CD4-positive, CD25-positive, alpha-beta regulatory T cell (primary cell): ENCODE results near the gene FAM81B. TPM values are rescaled to one million over a fixed set of nuclear protein-coding genes. Genes with fewer than 3 reads are reported as not detected.
"Not testable (repeated sequence)": the region's sequence is repeated elsewhere in the genome, so short reads cannot be mapped to it uniquely, and the experiment has no call there.

Experiments
- ATAC-seq, 2 donors: fragments of 150-1000 bp; cut with Tn5 transposase; one replicate each; pipeline ENCODE4 v1.10.0; 2021; ENCODE audit warnings: low read depth in 2 of 2, moderate number of reproducible peaks in 2 of 2, moderate library complexity in 1 of 2
- DNase-seq, 3 donors: peaks; one replicate each; pipeline versions ENCODE4 v3.0.0 to v3.0.0-alpha.2; 2012 to 2022; ENCODE audit warnings: mixed read lengths in 1 of 3
- H3K27ac ChIP-seq: one replicate; pipeline ENCODE4 v1.7.0; 2013; ENCODE audit warnings: mild to moderate bottlenecking, low read length; ENCODE audit not compliant: insufficient read depth, poor library complexity, severe bottlenecking
- H3K27me3 ChIP-seq: one replicate; pipeline ENCODE4 v1.7.0; 2013; ENCODE audit warnings: low read length; ENCODE audit not compliant: control insufficient read depth, insufficient read depth
- H3K36me3 ChIP-seq: one replicate; pipeline ENCODE4 v1.7.0; 2013; ENCODE audit warnings: mild to moderate bottlenecking, low read length, moderate library complexity; ENCODE audit not compliant: control insufficient read depth, insufficient read depth
- H3K4me1 ChIP-seq: 2 replicates; pipeline ENCODE4 v1.7.0; 2013; ENCODE audit warnings: mild to moderate bottlenecking, low read length; ENCODE audit not compliant: insufficient read depth, control insufficient read depth, poor library complexity, severe bottlenecking
- H3K4me3 ChIP-seq: one replicate; pipeline ENCODE4 v1.7.0; 2013; ENCODE audit warnings: low read depth, mild to moderate bottlenecking, low read length, moderate library complexity
- H3K9me3 ChIP-seq, 2 experiments: 1 replicate in 1 of 2; 2 replicates in 1 of 2; pipeline ENCODE4 v1.7.0; 2013; ENCODE audit warnings: low read length in 2 of 2, mild to moderate bottlenecking in 1 of 2, moderate library complexity in 1 of 2; ENCODE audit not compliant: control insufficient read depth in 2 of 2
- H3K27ac Mint-ChIP-seq, 3 donors: one replicate each; pipeline ENCODE4 v1.8.0; 2020 to 2022; ENCODE audit warnings: mild to moderate bottlenecking in 3 of 3, mixed read lengths in 3 of 3, moderate library complexity in 2 of 3
- H3K27me3 Mint-ChIP-seq: one replicate; pipeline ENCODE4 v1.8.0; 2022; ENCODE audit warnings: mild to moderate bottlenecking, mixed read lengths
- H3K36me3 Mint-ChIP-seq: one replicate; pipeline ENCODE4 v1.8.0; 2020; ENCODE audit warnings: mixed read lengths
- H3K4me1 Mint-ChIP-seq, 4 donors: one replicate each; pipeline ENCODE4 v1.8.0; 2020 to 2022; ENCODE audit warnings: mixed read lengths in 4 of 4, mild to moderate bottlenecking in 1 of 4
- H3K4me3 Mint-ChIP-seq, 4 donors: one replicate each; pipeline ENCODE4 v1.8.0; 2020 to 2022; ENCODE audit warnings: mild to moderate bottlenecking in 4 of 4, mixed read lengths in 4 of 4, moderate library complexity in 3 of 4
- H3K9me3 Mint-ChIP-seq, 7 donors: one replicate each; pipeline ENCODE4 v1.8.0; 2020 to 2022; ENCODE audit warnings: mixed read lengths in 7 of 7, mild to moderate bottlenecking in 3 of 7, moderate library complexity in 2 of 7
- polyA plus RNA-seq, 4 donors: library from polyadenylated mRNA; unstranded; fragments of 300-500 nt; fragmentation: Illumina TruSeq; gene quantifications; one replicate each; pipeline ENCODE4 v1.2.3, GENCODE V29; 2021
- total RNA-seq: library from RNA; stranded (reverse); gene quantifications from one replicate; pipeline ENCODE4 v1.2.3, GENCODE V29; 2022

The FAM81B gene
- total and polyA plus RNA-seq, 5 donors from 2014 or later: 0.94 TPM; not detected in 4

- ATAC-seq: not testable (repeated sequence)
These were observed 30.5 kb upstream of the FAM81B start for GRCh38 chr5:95360667-95361066.

GRCh38 chr5:95365302-95366095 is 25.7 kb upstream of the FAM81B start:
- ATAC-seq: no peak
- Mint-ChIP-seq H3K27ac (no peak overlapping the region), H3K36me3 (no peaks in the 10 kb centered on the region), H3K4me1 (no peaks in the 10 kb centered on the region), H3K9me3 (peaks cover 0 to 17% (median 4%) of the 10 kb centered on the region in 7 donors), H3K27me3 (peaks cover 6% of the 10 kb centered on the region), H3K4me3 (no peak overlapping the region)
- Histone ChIP-seq H3K27me3 (no peaks in the 10 kb centered on the region), H3K9me3 (no peaks in the 10 kb centered on the region), H3K4me1 (no peaks in the 10 kb centered on the region), H3K36me3 (no peaks in the 10 kb centered on the region), H3K4me3 (no peak overlapping the region), H3K27ac (no peak overlapping the region)
- DNase-seq: no peak

More at GRCh38 chr5:95360667-95361066, 30.5 kb upstream of the FAM81B start:
- H3K27ac ChIP-seq, H3K4me1 Mint-ChIP-seq, H3K9me3 ChIP-seq, H3K4me3 Mint-ChIP-seq, H3K27ac Mint-ChIP-seq, H3K4me3 ChIP-seq, H3K36me3 Mint-ChIP-seq, DNase-seq, H3K4me1 ChIP-seq, H3K36me3 ChIP-seq, H3K27me3 ChIP-seq: not testable (repeated sequence)
- Mint-ChIP-seq H3K27me3 (peaks cover 20% of the 10 kb centered on the region), H3K9me3 (peaks cover 0 to 17% (median 6%) of the 10 kb centered on the region in 7 donors)

GRCh38 chr5:95369782-95370181 is 21.4 kb upstream of the FAM81B start:
- H3K27ac Mint-ChIP-seq: no peak overlapping the region
- ATAC-seq (no peak), DNase-seq (no peak)
- Histone ChIP-seq H3K9me3 (no peaks in the 10 kb centered on the region), H3K4me3 (no peak overlapping the region), H3K27ac (no peak overlapping the region), H3K27me3 (no peaks in the 10 kb centered on the region), H3K4me1 (no peaks in the 10 kb centered on the region), H3K36me3 (no peaks in the 10 kb centered on the region)
- no peak overlapping the region for H3K4me3 Mint-ChIP-seq
- no peaks in the 10 kb centered on the region for H3K4me1 Mint-ChIP-seq
- peaks cover 0 to 6% (median 0%) of the 10 kb centered on the region in 7 donors for H3K9me3 Mint-ChIP-seq
- H3K36me3 Mint-ChIP-seq: no peaks in the 10 kb centered on the region
- peaks cover 4% of the 10 kb centered on the region for H3K27me3 Mint-ChIP-seq

- Histone ChIP-seq H3K27me3 (no peaks in the 10 kb centered on the region), H3K27ac (no peak overlapping the region), H3K36me3 (no peaks in the 10 kb centered on the region), H3K4me1 (no peaks in the 10 kb centered on the region), H3K9me3 (no peaks in the 10 kb centered on the region), H3K4me3 (no peak overlapping the region)
- no peaks in the 10 kb centered on the region for H3K4me1 Mint-ChIP-seq
- peaks cover 9% of the 10 kb centered on the region for H3K27me3 Mint-ChIP-seq
- no peak overlapping the region for H3K27ac Mint-ChIP-seq
- ATAC-seq (no peak), DNase-seq (no peak)
- H3K9me3 Mint-ChIP-seq: no peaks in the 10 kb centered on the region
- H3K4me3 Mint-ChIP-seq: no peak overlapping the region
- H3K36me3 Mint-ChIP-seq: no peaks in the 10 kb centered on the region
These were observed 17.1 kb upstream of the FAM81B start for GRCh38 chr5:95374061-95374460.

GRCh38 chr5:95375591-95375990 is 15.6 kb upstream of the FAM81B start:
- H3K4me1 ChIP-seq: no peaks in the 10 kb centered on the region
- H3K9me3 ChIP-seq: no peaks in the 10 kb centered on the region
- Mint-ChIP-seq H3K4me3 (no peak overlapping the region), H3K4me1 (peaks cover 0 to 10% (median 2%) of the 10 kb centered on the region in 4 donors), H3K27ac (no peak overlapping the region), H3K36me3 (no peaks in the 10 kb centered on the region), H3K9me3 (peaks cover 0 to 3% (median 0%) of the 10 kb centered on the region in 7 donors), H3K27me3 (peaks cover 9% of the 10 kb centered on the region)
- no peaks in the 10 kb centered on the region for H3K36me3 ChIP-seq
- DNase-seq: no peak
- no peak overlapping the region for H3K4me3 ChIP-seq
- H3K27ac ChIP-seq: no peak overlapping the region
- no peaks in the 10 kb centered on the region for H3K27me3 ChIP-seq
- ATAC-seq: no peak

GRCh38 chr5:95379133-95379532 is 12.0 kb upstream of the FAM81B start:
- H3K27me3 ChIP-seq: no peaks in the 10 kb centered on the region
- Mint-ChIP-seq H3K36me3 (no peaks in the 10 kb centered on the region), H3K4me1 (peaks cover 0 to 13% (median 2%) of the 10 kb centered on the region in 4 donors), H3K4me3 (no peak overlapping the region), H3K9me3 (peaks cover 0 to 3% (median 0%) of the 10 kb centered on the region in 7 donors), H3K27ac (no peak overlapping the region), H3K27me3 (peaks cover 5% of the 10 kb centered on the region)
- ATAC-seq (no peak), DNase-seq (no peak)
- no peak overlapping the region for H3K27ac ChIP-seq
- no peaks in the 10 kb centered on the region for H3K9me3 ChIP-seq
- H3K36me3 ChIP-seq: no peaks in the 10 kb centered on the region
- no peaks in the 10 kb centered on the region for H3K4me1 ChIP-seq
- no peak overlapping the region for H3K4me3 ChIP-seq

- no peaks in the 10 kb centered on the region for H3K36me3 Mint-ChIP-seq
- H3K27ac ChIP-seq: no peak overlapping the region
- peak overlapping the region in 2 of 4 donors; percentile 37 to 46 for H3K4me3 Mint-ChIP-seq
- H3K9me3 Mint-ChIP-seq: peaks cover 0 to 3% (median 1%) of the 10 kb centered on the region in 7 donors
- no peaks in the 10 kb centered on the region for H3K36me3 ChIP-seq
- H3K27me3 Mint-ChIP-seq: peaks cover 5% of the 10 kb centered on the region
- H3K4me3 ChIP-seq: no peak overlapping the region
- no peaks in the 10 kb centered on the region for H3K4me1 ChIP-seq
- no peaks in the 10 kb centered on the region for H3K9me3 ChIP-seq
- H3K27me3 ChIP-seq: no peaks in the 10 kb centered on the region
- peaks cover 0 to 13% (median 2%) of the 10 kb centered on the region in 4 donors for H3K4me1 Mint-ChIP-seq
- ATAC-seq: no peak
- H3K27ac Mint-ChIP-seq: peak overlapping the region in 1 of 3 donors; percentile 8
- peak in 1 of 3 donors; percentile 16 for DNase-seq
These were observed 11.0 kb upstream of the FAM81B start for GRCh38 chr5:95380103-95380628.
